Measurements from ENCODE around the gene TEX12. TPM values are rescaled to one million over a fixed set of nuclear protein-coding genes. Genes with fewer than 3 reads are reported as not detected.

The TEX12 gene
- total RNA-seq, 2 experiments from 2014 or later, result not detected

DNA sequence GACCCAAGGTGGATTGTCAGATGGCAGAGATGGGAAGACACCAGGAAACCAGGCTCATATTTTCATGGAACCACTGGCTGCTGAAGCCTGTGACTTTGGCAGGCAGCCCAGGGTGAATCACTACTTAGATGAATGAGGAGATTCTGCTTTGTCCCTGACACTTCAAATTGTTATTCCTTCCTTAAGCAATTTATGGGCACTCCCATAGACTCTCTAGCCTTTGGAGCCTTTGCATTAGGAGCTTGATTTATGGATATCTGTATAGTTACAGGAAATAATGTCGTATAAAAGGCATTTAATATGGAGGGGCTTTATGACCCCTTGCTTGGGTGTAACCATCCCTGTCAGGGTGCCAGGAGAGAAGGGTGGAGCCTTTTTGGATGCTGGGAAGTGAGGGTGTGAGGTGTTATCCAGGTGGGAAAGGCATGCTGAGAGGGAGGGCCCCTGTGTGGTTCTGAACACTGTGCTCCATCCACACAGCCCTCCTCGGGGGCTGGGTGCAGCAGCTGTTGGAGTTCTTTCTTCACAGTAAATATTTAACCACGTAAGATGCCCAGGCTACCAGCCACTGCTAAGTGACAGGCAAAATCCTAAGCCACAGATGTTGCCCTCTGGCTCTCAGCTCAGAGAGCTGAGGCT, 38.6 kb upstream of the TEX12 start:
- Mint-ChIP-seq H3K4me1 (ENCODE audit: low read depth) (no peaks in the 10 kb centered on the region), H3K4me3 (no peak overlapping the region), H3K27ac (no peak overlapping the region), H3K27me3 (no peaks in the 10 kb centered on the region), H3K36me3 (ENCODE audit: low read depth) (no peaks in the 10 kb centered on the region), H3K9me3 (no peaks in the 10 kb centered on the region)
- POLR2A ChIA-PET, result no interaction called here
- DNase-seq (no peak), ATAC-seq (no peak)
- CTCF ChIA-PET, result interaction anchor here (0.6 kb wide), 1 partner anchor 295 kb away, joined by 3 read pairs; no protein-coding TSS in a partner anchor
- intact Hi-C loops (cut with micrococcal nuclease), result no loop called here
- TF ChIP-seq, protein P1, sequence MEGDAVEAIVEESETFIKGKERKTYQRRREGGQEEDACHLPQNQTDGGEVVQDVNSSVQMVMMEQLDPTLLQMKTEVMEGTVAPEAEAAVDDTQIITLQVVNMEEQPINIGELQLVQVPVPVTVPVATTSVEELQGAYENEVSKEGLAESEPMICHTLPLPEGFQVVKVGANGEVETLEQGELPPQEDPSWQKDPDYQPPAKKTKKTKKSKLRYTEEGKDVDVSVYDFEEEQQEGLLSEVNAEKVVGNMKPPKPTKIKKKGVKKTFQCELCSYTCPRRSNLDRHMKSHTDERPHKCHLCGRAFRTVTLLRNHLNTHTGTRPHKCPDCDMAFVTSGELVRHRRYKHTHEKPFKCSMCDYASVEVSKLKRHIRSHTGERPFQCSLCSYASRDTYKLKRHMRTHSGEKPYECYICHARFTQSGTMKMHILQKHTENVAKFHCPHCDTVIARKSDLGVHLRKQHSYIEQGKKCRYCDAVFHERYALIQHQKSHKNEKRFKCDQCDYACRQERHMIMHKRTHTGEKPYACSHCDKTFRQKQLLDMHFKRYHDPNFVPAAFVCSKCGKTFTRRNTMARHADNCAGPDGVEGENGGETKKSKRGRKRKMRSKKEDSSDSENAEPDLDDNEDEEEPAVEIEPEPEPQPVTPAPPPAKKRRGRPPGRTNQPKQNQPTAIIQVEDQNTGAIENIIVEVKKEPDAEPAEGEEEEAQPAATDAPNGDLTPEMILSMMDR (IDR thresholded peaks at IDR 0.05), result no peak

DNA sequence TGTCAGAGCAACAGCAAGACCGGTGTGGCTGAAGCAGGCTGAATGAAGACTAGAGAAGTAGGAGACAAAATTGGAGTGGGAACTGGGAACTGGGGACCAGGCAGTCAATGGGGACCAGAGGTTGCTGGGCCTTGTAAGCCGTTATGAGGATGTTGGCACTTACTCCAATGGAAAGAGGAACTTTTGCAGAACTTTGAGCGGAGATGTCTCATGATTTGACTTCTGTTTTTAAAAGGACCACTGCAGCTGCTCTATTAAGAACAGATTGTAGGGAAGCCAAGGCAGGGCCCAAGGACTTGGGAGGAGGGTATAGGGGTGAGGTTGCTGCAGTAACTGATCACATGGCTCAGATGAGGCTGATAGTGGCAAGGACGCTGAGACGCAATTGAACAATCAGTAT, 37.5 kb upstream of the TEX12 start:
- Mint-ChIP-seq H3K4me1 (ENCODE audit: low read depth) (no peaks in the 10 kb centered on the region), H3K27me3 (no peaks in the 10 kb centered on the region), H3K9me3 (no peaks in the 10 kb centered on the region), H3K36me3 (ENCODE audit: low read depth) (no peaks in the 10 kb centered on the region), H3K27ac (no peak overlapping the region), H3K4me3 (no peak overlapping the region)
- ATAC-seq (no peak), DNase-seq (no peak)
- intact Hi-C loops (cut with micrococcal nuclease), result no loop called here
- CTCF ChIA-PET, result interaction anchor here (1.1 to 1.3 kb wide), 3 partner anchors 14 to 459 kb away, joined by 3 to 4 read pairs (median 4); no protein-coding TSS in a partner anchor
- TF ChIP-seq, protein P1 (IDR thresholded peaks at IDR 0.05), result no peak
- POLR2A ChIA-PET, result no interaction called here

DNA sequence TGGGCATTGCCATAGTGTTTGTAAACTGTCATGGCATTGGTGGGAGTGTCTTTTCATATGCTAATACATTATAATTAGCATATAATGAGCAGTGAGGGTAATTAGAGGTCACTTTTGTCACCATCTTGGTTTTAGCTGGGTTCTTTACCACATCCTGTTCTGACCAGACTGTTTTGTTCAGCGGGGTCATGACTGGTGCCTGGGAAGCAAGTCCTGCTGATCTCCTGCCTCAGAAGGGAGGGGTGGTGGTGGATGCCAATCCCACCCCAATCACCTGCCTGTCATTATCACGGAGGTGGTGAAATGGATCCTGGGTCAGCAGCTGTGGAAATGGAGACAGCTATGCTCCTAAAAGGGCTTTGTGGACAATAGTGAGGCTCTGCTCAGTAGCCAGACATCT, 34.4 kb upstream of the TEX12 start:
- ATAC-seq (no peak), DNase-seq (no peak)
- no peak overlapping the region for H3K27ac Mint-ChIP-seq
- no peaks in the 10 kb centered on the region for H3K4me1 Mint-ChIP-seq (ENCODE audit: low read depth)
- POLR2A ChIA-PET, result no interaction called here
- intact Hi-C loops (cut with micrococcal nuclease), result no loop called here
- TF ChIP-seq, protein P1 (IDR thresholded peaks at IDR 0.05), result no peak
- H3K9me3 Mint-ChIP-seq, result no peaks in the 10 kb centered on the region
- CTCF ChIA-PET, result no interaction called here
- H3K4me3 Mint-ChIP-seq, result no peak overlapping the region
- H3K36me3 Mint-ChIP-seq (ENCODE audit: low read depth), result no peaks in the 10 kb centered on the region
- no peaks in the 10 kb centered on the region for H3K27me3 Mint-ChIP-seq

DNA sequence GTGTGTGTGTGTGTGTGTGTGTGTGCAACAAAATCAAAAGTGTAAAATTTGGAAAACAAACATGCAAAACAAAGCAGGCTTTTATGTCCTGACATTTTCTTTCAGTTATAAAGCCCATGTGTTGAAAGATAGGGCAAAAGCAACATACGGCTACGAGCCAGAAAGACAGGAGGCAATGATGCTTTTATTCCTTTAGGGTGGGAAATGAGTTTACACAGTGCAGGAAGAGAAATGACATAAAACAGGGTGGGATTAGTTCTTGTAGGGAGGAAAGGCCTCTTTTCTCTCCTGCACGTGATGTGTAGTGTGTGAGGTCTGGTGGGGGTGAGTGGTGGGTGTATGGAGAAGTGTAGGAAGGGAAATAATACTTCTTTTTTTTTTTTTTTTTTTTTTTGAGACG, 32.7 kb upstream of the TEX12 start:
- Mint-ChIP-seq H3K27me3 (no peaks in the 10 kb centered on the region), H3K4me1 (ENCODE audit: low read depth) (no peaks in the 10 kb centered on the region), H3K9me3 (no peaks in the 10 kb centered on the region), H3K4me3 (no peak overlapping the region), H3K27ac (no peak overlapping the region), H3K36me3 (ENCODE audit: low read depth) (no peaks in the 10 kb centered on the region)
- DNase-seq, result no peak
- POLR2A ChIA-PET, result no interaction called here
- TF ChIP-seq, protein P1 (IDR thresholded peaks at IDR 0.05), result no peak
- intact Hi-C loops (cut with micrococcal nuclease), result no loop called here
- CTCF ChIA-PET, result no interaction called here
- ATAC-seq, result no peak

DNA sequence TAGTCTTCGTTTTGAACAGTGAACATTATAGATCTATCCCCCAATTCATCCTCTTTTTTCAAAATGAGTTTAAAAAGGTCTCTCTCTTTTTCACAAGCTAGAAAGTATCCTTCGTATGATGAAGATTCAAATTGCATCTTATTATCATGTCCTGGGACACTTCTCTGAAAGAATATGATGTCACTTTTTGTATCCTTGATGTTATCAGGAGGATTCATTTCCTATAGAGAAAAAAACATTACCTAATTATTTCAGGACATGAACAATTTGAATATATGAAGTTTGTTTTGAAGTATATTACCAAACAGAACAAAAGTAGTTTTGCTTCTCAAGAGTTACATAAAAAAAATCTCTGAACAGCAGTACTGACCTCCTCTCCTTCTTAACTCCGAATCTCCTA, 23.6 kb upstream of the TEX12 start:
- ATAC-seq, result no peak
- TF ChIP-seq, protein P1 (IDR thresholded peaks at IDR 0.05), result no peak
- ChIA-PET CTCF (interaction anchor here (1.6 kb wide), 1 partner anchor 30 kb away, joined by 3 read pairs; no protein-coding TSS in a partner anchor), POLR2A (no interaction called here)
- no peaks in the 10 kb centered on the region for H3K4me1 Mint-ChIP-seq (ENCODE audit: low read depth)
- H3K36me3 Mint-ChIP-seq (ENCODE audit: low read depth), result no peaks in the 10 kb centered on the region
- peaks cover 2% of the 10 kb centered on the region for H3K27me3 Mint-ChIP-seq
- no peak overlapping the region for H3K4me3 Mint-ChIP-seq
- peaks cover 5% of the 10 kb centered on the region for H3K9me3 Mint-ChIP-seq
- intact Hi-C loops (cut with micrococcal nuclease), result no loop called here
- DNase-seq, result no peak
- H3K27ac Mint-ChIP-seq, result no peak overlapping the region

Measured in activated CD8-positive, alpha-beta T cell treated with anti-CD3 and anti-CD28 coated beads for 36 hours (primary cell).